Mesendoderm (in vitro differentiated cells): ENCODE measurements around the gene IGFL4.

ENCODE experiments used
- DNase-seq: peaks from one replicate; pipeline ENCODE4 v3.0.0; 2013
- H2AK5ac ChIP-seq: 2 replicates; pipeline ENCODE4 v1.6.1; 2013; ENCODE audit warnings: low read length, inconsistent platforms
- H2BK120ac ChIP-seq: 2 replicates; pipeline ENCODE4 v1.6.1; 2013; ENCODE audit warnings: low read depth, mild to moderate bottlenecking, low read length, moderate library complexity, mixed read lengths
- H2BK15ac ChIP-seq: replicated peaks from 2 replicates; pipeline ENCODE4 v1.6.1; 2013; ENCODE audit warnings: low read depth, mild to moderate bottlenecking, moderate library complexity
- H2BK5ac ChIP-seq: 2 replicates; pipeline ENCODE4 v1.6.1; 2013; ENCODE audit warnings: low read length, inconsistent platforms
- H3K18ac ChIP-seq: 2 replicates; pipeline ENCODE4 v1.6.1; 2013; ENCODE audit warnings: mild to moderate bottlenecking, low read length, mixed read lengths
- H3K23ac ChIP-seq: one replicate; pipeline ENCODE4 v1.6.1; 2013; ENCODE audit warnings: low read length
- H3K27ac ChIP-seq: 2 replicates; pipeline ENCODE4 v1.5.1; 2013; ENCODE audit warnings: low read depth, mild to moderate bottlenecking, inconsistent platforms, low read length, moderate library complexity
- H3K27me3 ChIP-seq: 2 replicates; pipeline ENCODE4 v1.6.1; 2013; ENCODE audit warnings: low read length, control low read depth, mild to moderate bottlenecking, inconsistent platforms; ENCODE audit not compliant: insufficient read depth, poor library complexity
- H3K36me3 ChIP-seq: 2 replicates; pipeline ENCODE4 v1.6.1; 2013; ENCODE audit warnings: low read length, inconsistent platforms; ENCODE audit not compliant: control insufficient read depth, insufficient read depth
- H3K4ac ChIP-seq: one replicate; pipeline ENCODE4 v1.6.1; 2013; ENCODE audit warnings: low read depth, mild to moderate bottlenecking, low read length, moderate library complexity
- H3K4me1 ChIP-seq: 2 replicates; pipeline ENCODE4 v1.6.1; 2013; ENCODE audit warnings: low read depth, low read length, inconsistent platforms; ENCODE audit not compliant: control insufficient read depth
- H3K4me2 ChIP-seq: 2 replicates; pipeline ENCODE4 v1.6.1; 2013; ENCODE audit warnings: low read length
- H3K4me3 ChIP-seq: 2 replicates; pipeline ENCODE4 v1.5.1; 2013; ENCODE audit warnings: mild to moderate bottlenecking, low read length
- H3K56ac ChIP-seq: one replicate; pipeline ENCODE4 v1.6.1; 2013; ENCODE audit warnings: low read length
- H3K79me1 ChIP-seq: 2 replicates; pipeline ENCODE4 v1.6.1; 2013; ENCODE audit warnings: low read length, inconsistent platforms
- H3K79me2 ChIP-seq: 2 replicates; pipeline ENCODE4 v1.6.1; 2013; ENCODE audit warnings: mild to moderate bottlenecking, low read length; ENCODE audit not compliant: control insufficient read depth, insufficient read depth
- H3K9ac ChIP-seq: 2 replicates; pipeline ENCODE4 v1.6.1; 2013; ENCODE audit warnings: low read length, inconsistent platforms
- H4K5ac ChIP-seq: one replicate; pipeline ENCODE4 v1.6.1; 2013; ENCODE audit warnings: low read length
- H4K8ac ChIP-seq: one replicate; pipeline ENCODE4 v1.6.1; 2013; ENCODE audit warnings: low read depth, mild to moderate bottlenecking, control low read depth, low read length, moderate library complexity
- WGBS: extraction: QIAGEN DNeasy Blood & Tissue Kit; methylation state at CpG from one replicate; pipeline ENCODE4 v1.1.7; 2013; ENCODE audit warnings: low lambda C conversion rate, missing lambda C conversion rate; ENCODE audit not compliant: insufficient coverage; ENCODE audit errors: extremely low coverage; 5-methylcytosine and 5-hydroxymethylcytosine counted together

IGFL4 gene

DNA sequence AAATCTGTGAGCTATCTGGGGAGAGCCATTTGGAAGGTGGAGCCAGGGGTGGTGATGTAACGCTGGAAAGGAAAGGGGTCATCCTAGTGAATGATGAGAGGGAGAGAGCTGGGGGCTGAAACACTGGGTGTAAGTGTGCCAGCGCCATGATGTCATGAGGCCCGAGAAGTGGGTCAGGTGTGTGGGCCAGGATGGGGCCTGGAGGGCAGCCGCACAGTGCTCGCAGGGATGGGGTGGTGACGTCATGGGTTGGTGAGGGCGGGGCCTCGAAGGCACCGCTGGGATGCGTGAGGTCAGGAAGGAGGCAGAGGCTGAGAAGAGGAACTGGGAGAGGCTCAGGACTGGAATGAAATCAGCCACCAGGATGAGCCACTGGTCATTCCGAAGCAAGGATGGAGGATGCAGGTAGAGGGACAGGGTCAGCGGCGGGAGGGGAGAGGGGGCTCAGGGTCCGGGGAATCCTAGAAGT is 41.1 kb downstream of the IGFL4 start:
- Histone ChIP-seq H3K36me3 (no peaks in the 10 kb centered on the region), H4K8ac (no peak overlapping the region), H3K9ac (peak overlapping the region; percentile 16), H3K4me2 (peak overlapping the region; percentile 37), H3K23ac (peak overlapping the region; percentile 17), H3K79me2 (peaks cover 4% of the 10 kb centered on the region), H3K79me1 (peaks cover 10% of the 10 kb centered on the region), H3K4ac (no peak overlapping the region), H3K18ac (no peak overlapping the region), H2AK5ac (no peak overlapping the region), H2BK15ac (no peak overlapping the region), H3K4me3 (no peak overlapping the region), H3K56ac (peak overlapping the region; percentile 28), H2BK5ac (no peak overlapping the region), H4K5ac (no peak overlapping the region), H3K4me1 (peaks cover 5% of the 10 kb centered on the region), H3K27ac (no peak overlapping the region), H3K27me3 (no peaks in the 10 kb centered on the region), H2BK120ac (no peak overlapping the region)
- DNase-seq = peak; percentile 83
- no CpG with 5 or more reads among the region's 14 CpGs for WGBS

DNA sequence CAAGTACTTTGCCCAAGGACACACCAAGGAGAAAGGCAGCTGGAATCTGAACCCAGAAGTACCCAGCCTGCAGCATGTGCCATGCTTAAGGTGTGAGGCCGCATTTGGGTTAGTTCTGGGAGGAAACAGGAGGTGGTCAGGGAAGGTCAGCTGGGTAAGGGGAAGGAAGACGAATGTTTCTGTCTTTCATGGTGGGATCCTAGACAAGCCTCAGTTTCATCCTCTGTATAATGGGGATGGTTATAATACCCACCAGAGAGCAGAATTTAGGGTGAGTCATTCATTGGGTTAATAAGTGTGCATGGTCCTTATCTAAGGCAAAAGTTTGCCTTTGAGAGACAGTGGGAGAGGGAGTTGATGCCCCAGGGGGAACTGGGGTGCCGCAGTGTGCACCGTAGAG is 42.0 kb downstream of the IGFL4 start:
- no peaks in the 10 kb centered on the region for H3K36me3 ChIP-seq
- no peak overlapping the region for H3K4ac ChIP-seq
- whole genome bisulfite sequencing = no CpG with 5 or more reads among the region's 4 CpGs
- H3K79me2 ChIP-seq = peaks cover 4% of the 10 kb centered on the region
- no peak overlapping the region for H2BK15ac ChIP-seq
- no peaks in the 10 kb centered on the region for H3K27me3 ChIP-seq
- no peak overlapping the region for H2AK5ac ChIP-seq
- peaks cover 5% of the 10 kb centered on the region for H3K4me1 ChIP-seq
- no peak overlapping the region for H3K23ac ChIP-seq
- DNase-seq = no peak
- no peak overlapping the region for H4K8ac ChIP-seq
- no peak overlapping the region for H3K56ac ChIP-seq
- no peak overlapping the region for H3K4me3 ChIP-seq
- H2BK5ac ChIP-seq = no peak overlapping the region
- no peak overlapping the region for H3K9ac ChIP-seq
- H3K18ac ChIP-seq = no peak overlapping the region
- H4K5ac ChIP-seq = no peak overlapping the region
- no peak overlapping the region for H3K27ac ChIP-seq
- peaks cover 10% of the 10 kb centered on the region for H3K79me1 ChIP-seq
- no peak overlapping the region for H2BK120ac ChIP-seq
- H3K4me2 ChIP-seq = no peak overlapping the region

DNA sequence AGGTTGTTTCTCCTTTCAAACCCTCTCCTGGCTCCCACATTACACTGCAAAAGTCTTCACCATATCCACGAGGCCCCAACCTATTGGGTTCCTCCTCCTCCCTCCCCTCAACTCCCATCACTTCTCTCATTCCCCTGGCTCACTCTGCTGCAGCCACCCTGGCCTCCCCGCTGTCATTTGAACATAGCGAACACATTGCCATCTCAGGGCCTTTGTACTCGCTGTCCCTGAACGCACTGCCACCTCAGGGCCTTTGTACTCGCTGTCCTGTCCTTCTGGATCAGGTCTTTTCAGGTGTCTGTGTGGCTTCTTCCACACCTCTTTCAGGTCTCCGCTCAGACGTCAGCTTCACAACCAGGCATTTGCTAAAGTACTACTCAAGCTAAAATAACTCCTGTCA is 43.9 kb downstream of the IGFL4 start:
- peaks cover 8% of the 10 kb centered on the region for H3K79me1 ChIP-seq
- no peak overlapping the region for H3K4ac ChIP-seq
- no peak overlapping the region for H2BK120ac ChIP-seq
- no CpG with 5 or more reads among the region's 8 CpGs for WGBS
- no peaks in the 10 kb centered on the region for H3K36me3 ChIP-seq
- H3K27me3 ChIP-seq = no peaks in the 10 kb centered on the region
- H3K23ac ChIP-seq = no peak overlapping the region
- no peak overlapping the region for H3K27ac ChIP-seq
- peaks cover 4% of the 10 kb centered on the region for H3K79me2 ChIP-seq
- H2BK15ac ChIP-seq = no peak overlapping the region
- peaks cover 5% of the 10 kb centered on the region for H3K4me1 ChIP-seq
- H3K56ac ChIP-seq = no peak overlapping the region
- no peak overlapping the region for H3K9ac ChIP-seq
- H3K4me2 ChIP-seq = no peak overlapping the region
- H2AK5ac ChIP-seq = no peak overlapping the region
- no peak overlapping the region for H4K5ac ChIP-seq
- H2BK5ac ChIP-seq = no peak overlapping the region
- no peak overlapping the region for H4K8ac ChIP-seq
- no peak overlapping the region for H3K4me3 ChIP-seq
- H3K18ac ChIP-seq = no peak overlapping the region
- no peak for DNase-seq

DNA sequence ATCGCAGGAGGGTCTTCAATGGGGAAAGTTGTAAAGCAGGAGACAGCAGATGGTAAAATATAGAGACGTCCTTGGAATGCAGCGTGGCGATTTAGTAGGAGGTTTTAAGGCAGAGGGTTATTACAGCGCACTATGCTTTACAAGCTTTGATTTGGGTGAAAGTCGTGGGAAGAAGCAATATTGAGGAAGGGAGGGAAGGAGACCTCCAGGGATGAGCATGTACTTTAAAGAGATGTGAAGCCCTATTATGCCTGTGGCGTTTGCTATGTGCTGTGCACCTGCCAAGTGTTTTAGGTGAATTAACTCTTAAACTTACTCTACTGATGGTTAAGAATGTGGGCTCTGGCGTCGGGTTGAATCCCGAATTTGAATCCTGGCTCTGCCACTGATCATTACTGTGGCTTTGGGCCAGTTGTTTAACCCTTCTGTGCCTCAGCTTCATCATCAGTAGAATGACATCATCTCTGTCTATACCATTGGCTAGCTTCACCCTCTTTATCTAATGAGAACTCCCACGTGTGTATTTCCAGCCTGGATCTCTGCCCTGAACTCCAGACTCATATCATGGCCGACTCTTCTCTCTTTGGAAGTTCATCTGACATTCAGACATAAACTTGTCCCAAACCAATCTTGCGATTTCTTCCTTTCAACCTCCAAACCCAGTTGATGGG is 45.0 kb downstream of the IGFL4 start:
- no peak for DNase-seq
- peak overlapping the region; percentile 89 for H3K4me2 ChIP-seq
- no CpG with 5 or more reads among the region's 13 CpGs for WGBS

DNA sequence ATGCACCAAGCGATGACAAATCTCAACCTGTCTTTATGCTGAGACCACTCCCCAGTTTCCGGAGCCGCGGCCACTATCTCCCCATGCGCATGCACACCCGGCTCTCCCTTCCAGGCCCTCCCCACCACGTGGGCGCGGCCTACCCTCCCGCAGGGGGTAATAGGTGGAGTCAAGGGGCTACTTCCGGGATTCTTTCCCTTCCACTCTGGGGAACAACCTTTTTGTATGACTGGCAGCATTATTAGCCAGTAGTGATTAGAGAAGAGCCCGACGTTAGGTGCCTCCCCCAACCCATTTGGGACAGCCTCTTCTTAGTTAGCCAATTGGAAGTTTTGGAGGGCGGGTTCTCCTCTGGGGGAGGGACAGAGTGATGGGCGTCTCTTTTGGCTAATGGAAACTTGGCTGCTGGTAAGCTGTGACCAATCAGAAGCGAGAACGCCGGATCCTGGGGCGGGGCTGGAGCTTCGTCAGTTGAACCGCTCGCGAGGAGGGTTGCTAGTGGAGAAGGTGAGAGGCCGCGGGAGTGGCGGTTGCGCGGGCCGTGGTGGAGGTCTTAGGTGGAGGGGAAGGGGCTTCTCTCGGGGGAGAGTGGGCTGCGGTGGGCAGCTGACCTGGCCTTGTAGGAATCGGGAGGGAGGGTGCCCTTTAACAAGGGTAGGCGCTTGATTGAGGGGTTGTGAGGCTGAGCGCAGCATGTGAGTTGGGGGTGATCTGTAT is 45.6 kb downstream of the IGFL4 start, which contains the start of gene CCDC61:
Gene CCDC61 (plus strand): TSS at position 470 of the 717 bp plus-strand sequence. CDS start 7,552 bp downstream, outside the sequence.
- peak within 1 kb of the TSS; percentile 79 for H3K4me3 ChIP-seq
- no peaks in the 10 kb centered on the region for H3K27me3 ChIP-seq
- no peak within 1 kb of the TSS for H3K4ac ChIP-seq
- no peak within 1 kb of the TSS for H2BK15ac ChIP-seq
- H3K79me2 ChIP-seq = peaks cover 4% of the 10 kb centered on the region
- H4K5ac ChIP-seq = no peak within 1 kb of the TSS
- no peak within 1 kb of the TSS for H3K23ac ChIP-seq
- peaks cover 5% of the 10 kb centered on the region for H3K4me1 ChIP-seq
- H3K79me1 ChIP-seq = peaks cover 7% of the 10 kb centered on the region
- no CpG with 5 or more reads among the region's 34 CpGs for WGBS
- H2AK5ac ChIP-seq = no peak within 1 kb of the TSS
- peak within 1 kb of the TSS; percentile 83 for H3K9ac ChIP-seq
- peak within 1 kb of the TSS; percentile 89 for H3K4me2 ChIP-seq
- H4K8ac ChIP-seq = no peak within 1 kb of the TSS
- H2BK5ac ChIP-seq = no peak within 1 kb of the TSS
- H2BK120ac ChIP-seq = no peak within 1 kb of the TSS
- H3K56ac ChIP-seq = peak within 1 kb of the TSS; percentile 90
- no peaks in the 10 kb centered on the region for H3K36me3 ChIP-seq
- peak within 1 kb of the TSS; percentile 77 for H3K18ac ChIP-seq
- no peak within 1 kb of the TSS for H3K27ac ChIP-seq
- DNase-seq = peak; percentile 100

More for the DNA sequence above, 45.0 kb downstream of the IGFL4 start:
- Histone ChIP-seq H3K27ac (no peak overlapping the region), H3K79me2 (peaks cover 4% of the 10 kb centered on the region), H3K4me1 (peaks cover 5% of the 10 kb centered on the region), H3K9ac (peak overlapping the region; percentile 83), H3K56ac (peak overlapping the region; percentile 90), H3K23ac (no peak overlapping the region), H3K4ac (no peak overlapping the region), H3K36me3 (no peaks in the 10 kb centered on the region), H3K18ac (peak overlapping the region; percentile 77), H3K79me1 (peaks cover 8% of the 10 kb centered on the region), H2AK5ac (no peak overlapping the region), H4K8ac (no peak overlapping the region), H2BK5ac (no peak overlapping the region), H3K27me3 (no peaks in the 10 kb centered on the region), H2BK15ac (no peak overlapping the region), H4K5ac (no peak overlapping the region), H2BK120ac (no peak overlapping the region), H3K4me3 (peak overlapping the region; percentile 79)
